Sigmoid colon (tissue), 3 donors: ENCODE results near the gene SCFD1.

Experiments
- POLR2A ChIP-seq, 2 donors: fragments of 450-650 bp; IDR thresholded peaks; one replicate each; pipeline ENCODE4 v1.6.1; 2016; ENCODE audit warnings: antibody characterized with exemption in 2 of 2, mild to moderate bottlenecking in 2 of 2, moderate library complexity in 2 of 2
- TF ChIP-seq, protein P1 (sequence below), 4 experiments: fragments of 450-650 bp in 3 of 4; fragments of 200-600 bp in 1 of 4; IDR thresholded peaks; one replicate each; pipeline ENCODE4 v1.5.1; 2016 to 2019; ENCODE audit warnings: antibody characterized with exemption in 4 of 4, mild to moderate bottlenecking in 3 of 4, moderate library complexity in 2 of 4

DNA sequence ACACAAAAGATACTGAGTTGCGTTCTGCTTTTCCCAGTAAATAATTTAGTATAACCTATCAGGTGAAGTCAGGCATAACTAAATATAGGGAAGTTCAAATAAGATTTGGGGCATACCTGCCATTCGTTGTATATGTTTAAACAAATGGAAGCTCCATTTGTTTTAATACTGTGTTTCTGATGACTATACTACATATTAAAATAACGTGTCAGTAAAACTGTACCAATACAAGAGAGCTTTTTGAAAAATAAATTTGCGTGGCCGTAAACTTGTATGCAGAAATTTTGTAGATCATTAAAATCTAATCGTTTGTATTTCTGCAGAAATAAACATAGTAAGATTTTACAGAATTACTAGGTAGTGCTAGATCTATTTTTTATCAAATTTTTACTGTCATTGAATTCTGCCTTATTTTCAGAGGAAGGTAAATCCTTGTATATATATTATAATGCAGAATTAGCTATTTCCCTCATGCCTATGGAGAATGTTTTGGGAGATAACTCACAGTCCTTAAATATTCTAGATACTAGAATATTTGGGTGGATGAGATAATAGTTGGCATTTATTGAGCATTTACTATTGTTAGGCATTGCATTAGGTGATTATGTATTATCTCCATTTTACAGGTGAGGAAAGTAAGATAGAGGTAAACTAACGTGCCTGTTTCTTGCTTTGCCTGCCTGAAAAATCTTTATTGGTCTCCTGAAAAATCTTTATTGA lies 1.5 kb downstream of the SCFD1 start:
- TF ChIP-seq, protein P1, sequence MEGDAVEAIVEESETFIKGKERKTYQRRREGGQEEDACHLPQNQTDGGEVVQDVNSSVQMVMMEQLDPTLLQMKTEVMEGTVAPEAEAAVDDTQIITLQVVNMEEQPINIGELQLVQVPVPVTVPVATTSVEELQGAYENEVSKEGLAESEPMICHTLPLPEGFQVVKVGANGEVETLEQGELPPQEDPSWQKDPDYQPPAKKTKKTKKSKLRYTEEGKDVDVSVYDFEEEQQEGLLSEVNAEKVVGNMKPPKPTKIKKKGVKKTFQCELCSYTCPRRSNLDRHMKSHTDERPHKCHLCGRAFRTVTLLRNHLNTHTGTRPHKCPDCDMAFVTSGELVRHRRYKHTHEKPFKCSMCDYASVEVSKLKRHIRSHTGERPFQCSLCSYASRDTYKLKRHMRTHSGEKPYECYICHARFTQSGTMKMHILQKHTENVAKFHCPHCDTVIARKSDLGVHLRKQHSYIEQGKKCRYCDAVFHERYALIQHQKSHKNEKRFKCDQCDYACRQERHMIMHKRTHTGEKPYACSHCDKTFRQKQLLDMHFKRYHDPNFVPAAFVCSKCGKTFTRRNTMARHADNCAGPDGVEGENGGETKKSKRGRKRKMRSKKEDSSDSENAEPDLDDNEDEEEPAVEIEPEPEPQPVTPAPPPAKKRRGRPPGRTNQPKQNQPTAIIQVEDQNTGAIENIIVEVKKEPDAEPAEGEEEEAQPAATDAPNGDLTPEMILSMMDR (IDR thresholded peaks at IDR 0.05) = no peak
- no peak for TF ChIP-seq POLR2A (IDR thresholded peaks at IDR 0.05)
